ENCODE measurements around the gene FUT1. TPM values are rescaled to one million over a fixed set of nuclear protein-coding genes. Genes with fewer than 3 reads are reported as not detected.

Gene FUT1
- total and polyA plus RNA-seq, 9 of the 15 experiments (the other 6 are each of a cell fraction or from before 2014, with no cell fraction given): 2.3 to 18.5 (median 8.8) TPM

- TF ChIP-seq BACH1 (tag; IDR thresholded peaks at IDR 0.05) (no peak), POLR3A (IDR thresholded peaks at IDR 0.05; ENCODE audit: borderline replicate concordance, extremely low read depth, insufficient read depth, insufficient read length) (no peak), ZNF785 (CRISPR knock-in tag; IDR thresholded peaks at IDR 0.05) (no peak), E2F6 (IDR thresholded peaks at IDR 0.05; ENCODE audit: borderline replicate concordance in 1 of 2, extremely low read depth in 1 of 2, insufficient read depth in 1 of 2, insufficient read length in 1 of 2, low read depth in 1 of 2, low read length in 1 of 2, poor library complexity in 1 of 2, severe bottlenecking in 1 of 2) (peak in 1 of 2 experiments; percentile 58), ETV5 (CRISPR knock-in tag; IDR thresholded peaks at IDR 0.05; ENCODE audit: low read depth) (no peak), RBM17 (IDR thresholded peaks at IDR 0.05; ENCODE audit: borderline replicate concordance, low read depth, low read length) (no peak), MAX (CRISPR knock-in tag; IDR thresholded peaks at IDR 0.05) (peak; percentile 37), SIN3A (IDR thresholded peaks at IDR 0.05; ENCODE audit: borderline replicate concordance in 2 of 2, control insufficient read depth in 1 of 2, low read depth in 2 of 2, low read length in 2 of 2) (peak in 1 of 2 experiments; percentile 62; a peak in 1 of 4 replicates), EP400 (IDR thresholded peaks at IDR 0.05) (peak; percentile 12; the same call in 1 of the 2 replicates), KLF10 (CRISPR knock-in tag; IDR thresholded peaks at IDR 0.05) (no peak), DPF2 (IDR thresholded peaks at IDR 0.05) (no peak), RUNX1 (IDR thresholded peaks at IDR 0.05; ENCODE audit: low read depth) (no peak), HOXB6 (CRISPR knock-in tag; IDR thresholded peaks at IDR 0.05; ENCODE audit: borderline replicate concordance) (no peak), ZKSCAN1 (IDR thresholded peaks at IDR 0.05; ENCODE audit: low read depth, low read length) (no peak), ZNF586 (CRISPR knock-in tag; conservative IDR thresholded peaks at IDR 0.05) (no peak), MEF2D (tag; conservative IDR thresholded peaks at IDR 0.05; ENCODE audit: low read depth) (no peak), BHLHE40 (IDR thresholded peaks at IDR 0.05; ENCODE audit: low read length) (peak; percentile 65)
- TF ChIP-seq, protein P1, sequence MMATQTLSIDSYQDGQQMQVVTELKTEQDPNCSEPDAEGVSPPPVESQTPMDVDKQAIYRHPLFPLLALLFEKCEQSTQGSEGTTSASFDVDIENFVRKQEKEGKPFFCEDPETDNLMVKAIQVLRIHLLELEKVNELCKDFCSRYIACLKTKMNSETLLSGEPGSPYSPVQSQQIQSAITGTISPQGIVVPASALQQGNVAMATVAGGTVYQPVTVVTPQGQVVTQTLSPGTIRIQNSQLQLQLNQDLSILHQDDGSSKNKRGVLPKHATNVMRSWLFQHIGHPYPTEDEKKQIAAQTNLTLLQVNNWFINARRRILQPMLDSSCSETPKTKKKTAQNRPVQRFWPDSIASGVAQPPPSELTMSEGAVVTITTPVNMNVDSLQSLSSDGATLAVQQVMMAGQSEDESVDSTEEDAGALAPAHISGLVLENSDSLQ (IDR thresholded peaks at IDR 0.05): no peak
- TF ChIP-seq, protein P2, sequence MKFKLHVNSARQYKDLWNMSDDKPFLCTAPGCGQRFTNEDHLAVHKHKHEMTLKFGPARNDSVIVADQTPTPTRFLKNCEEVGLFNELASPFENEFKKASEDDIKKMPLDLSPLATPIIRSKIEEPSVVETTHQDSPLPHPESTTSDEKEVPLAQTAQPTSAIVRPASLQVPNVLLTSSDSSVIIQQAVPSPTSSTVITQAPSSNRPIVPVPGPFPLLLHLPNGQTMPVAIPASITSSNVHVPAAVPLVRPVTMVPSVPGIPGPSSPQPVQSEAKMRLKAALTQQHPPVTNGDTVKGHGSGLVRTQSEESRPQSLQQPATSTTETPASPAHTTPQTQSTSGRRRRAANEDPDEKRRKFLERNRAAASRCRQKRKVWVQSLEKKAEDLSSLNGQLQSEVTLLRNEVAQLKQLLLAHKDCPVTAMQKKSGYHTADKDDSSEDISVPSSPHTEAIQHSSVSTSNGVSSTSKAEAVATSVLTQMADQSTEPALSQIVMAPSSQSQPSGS (CRISPR knock-in tag; IDR thresholded peaks at IDR 0.05): no peak
- TF ChIP-seq, protein P3, sequence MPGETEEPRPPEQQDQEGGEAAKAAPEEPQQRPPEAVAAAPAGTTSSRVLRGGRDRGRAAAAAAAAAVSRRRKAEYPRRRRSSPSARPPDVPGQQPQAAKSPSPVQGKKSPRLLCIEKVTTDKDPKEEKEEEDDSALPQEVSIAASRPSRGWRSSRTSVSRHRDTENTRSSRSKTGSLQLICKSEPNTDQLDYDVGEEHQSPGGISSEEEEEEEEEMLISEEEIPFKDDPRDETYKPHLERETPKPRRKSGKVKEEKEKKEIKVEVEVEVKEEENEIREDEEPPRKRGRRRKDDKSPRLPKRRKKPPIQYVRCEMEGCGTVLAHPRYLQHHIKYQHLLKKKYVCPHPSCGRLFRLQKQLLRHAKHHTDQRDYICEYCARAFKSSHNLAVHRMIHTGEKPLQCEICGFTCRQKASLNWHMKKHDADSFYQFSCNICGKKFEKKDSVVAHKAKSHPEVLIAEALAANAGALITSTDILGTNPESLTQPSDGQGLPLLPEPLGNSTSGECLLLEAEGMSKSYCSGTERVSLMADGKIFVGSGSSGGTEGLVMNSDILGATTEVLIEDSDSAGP (CRISPR knock-in tag; IDR thresholded peaks at IDR 0.05): no peak
Measured at GRCh38 chr19:48739404-48740163, 12.9 kb downstream of the FUT1 start (continued).

All from K562 (cell line).